Measurements from ENCODE around the gene CALHM3.

- TF ChIP-seq EZH2 (IDR thresholded peaks at IDR 0.05; ENCODE audit: low read length, unreplicated experiment) = no peak
- no peak for TF ChIP-seq CTCF (conservative IDR thresholded peaks at IDR 0.05; ENCODE audit: low read depth, low read length)
- TF ChIP-seq EZH2phosphoT487 (IDR thresholded peaks at IDR 0.05; ENCODE audit: borderline replicate concordance, low read length) = no peak
Observed at GRCh38 chr10:103463499-103463898, 15.5 kb downstream of the CALHM3 start.

Measured in PC-3 (cell line).